HEK293 (cell line): Measurements from ENCODE around the gene ELL.

Experiments
- CTCF ChIA-PET: fragments of 350-600 bp; formaldehyde crosslinking; extraction: SDS; loops from one replicate; lab custom pipeline; 2021; ENCODE audit warnings: antibody characterized with exemption; lab: Yijun Ruan, JAX
- POLR2A ChIA-PET: fragments of 300-600 bp; formaldehyde crosslinking; extraction: SDS; loops from one replicate; lab custom pipeline; 2020; ENCODE audit warnings: antibody characterized with exemption, inconsistent platforms; lab: Yijun Ruan, JAX
- H3K27ac ChIP-seq: fragments of 200-500 bp; sonication (Bioruptor generic); 2 replicates; pipeline ENCODE4 v1.5.1; 2014; ENCODE audit warnings: low read depth, low read length, control low read depth, inconsistent platforms; ENCODE audit errors: extremely low read depth
- H3K36me3 ChIP-seq, 2 experiments: fragments of 200-500 bp in 1 of 2; sonication (Bioruptor generic) in 1 of 2; 1 replicate in 1 of 2; 2 replicates in 1 of 2; pipeline ENCODE4 v1.5.1; 2014 to 2017; ENCODE audit warnings: inconsistent platforms in 2 of 2, low read length in 2 of 2; ENCODE audit not compliant: control insufficient read depth in 2 of 2, insufficient read depth in 1 of 2
- H3K4me1 ChIP-seq: fragments of 200-500 bp; sonication (Bioruptor generic); 2 replicates; pipeline ENCODE4 v1.5.1; 2014; ENCODE audit warnings: mild to moderate bottlenecking, low read length, inconsistent platforms; ENCODE audit not compliant: control insufficient read depth, insufficient read depth
- H3K4me3 ChIP-seq: 2 replicates; pipeline ENCODE4 v1.5.1; 2011; ENCODE audit warnings: low read depth, mild to moderate bottlenecking, control low read depth, low read length, moderate library complexity
- H3K9me3 ChIP-seq: fragments of 200-500 bp; sonication (Bioruptor generic); 2 replicates; pipeline ENCODE4 v1.5.1; 2014; ENCODE audit warnings: low read depth, low read length, inconsistent platforms; ENCODE audit not compliant: control insufficient read depth, insufficient read depth
- BCL11A ChIP-seq: fragments of 450-650 bp; formaldehyde crosslinking; IDR thresholded peaks from 2 replicates; pipeline ENCODE4 v1.5.1; 2016; ENCODE audit warnings: low read depth, missing biosample characterization, missing genetic modification characterization
- BCL6B ChIP-seq: fragments of 450-650 bp; formaldehyde crosslinking; IDR thresholded peaks from 2 replicates; pipeline ENCODE4 v1.5.1; 2017; ENCODE audit warnings: missing biosample characterization, missing genetic modification characterization
- ZIC2 ChIP-seq: fragments of 450-650 bp; formaldehyde crosslinking; IDR thresholded peaks from 2 replicates; pipeline ENCODE4 v1.5.1; 2016; ENCODE audit warnings: missing biosample characterization, missing genetic modification characterization
- ZNF341 ChIP-seq: fragments of 450-650 bp; formaldehyde crosslinking; IDR thresholded peaks from 2 replicates; pipeline ENCODE4; 2016; ENCODE audit warnings: low read depth, missing biosample characterization, missing genetic modification characterization
- ZNF585B ChIP-seq: fragments of 450-650 bp; formaldehyde crosslinking; IDR thresholded peaks from 2 replicates; pipeline ENCODE4 v1.5.1; 2016; ENCODE audit warnings: missing biosample characterization, missing genetic modification characterization
- ZNF664 ChIP-seq: fragments of 450-650 bp; formaldehyde crosslinking; IDR thresholded peaks from 2 replicates; pipeline ENCODE4 v1.5.1; 2016; ENCODE audit warnings: missing biosample characterization, missing genetic modification characterization
- ZSCAN16 ChIP-seq: fragments of 450-650 bp; formaldehyde crosslinking; IDR thresholded peaks from 2 replicates; pipeline ENCODE4 v1.5.1; 2016; ENCODE audit warnings: missing biosample characterization, missing genetic modification characterization
- TF ChIP-seq, protein P1 (sequence below): fragments of 450-650 bp; formaldehyde crosslinking; IDR thresholded peaks from 2 replicates; pipeline ENCODE4 v1.5.1; 2016; ENCODE audit warnings: missing biosample characterization, missing genetic modification characterization, low read depth
- TF ChIP-seq, protein P2 (sequence below): fragments of 450-650 bp; formaldehyde crosslinking; IDR thresholded peaks from 2 replicates; pipeline ENCODE4 v1.5.1; 2016; ENCODE audit warnings: missing biosample characterization, missing genetic modification characterization

The ELL gene

DNA sequence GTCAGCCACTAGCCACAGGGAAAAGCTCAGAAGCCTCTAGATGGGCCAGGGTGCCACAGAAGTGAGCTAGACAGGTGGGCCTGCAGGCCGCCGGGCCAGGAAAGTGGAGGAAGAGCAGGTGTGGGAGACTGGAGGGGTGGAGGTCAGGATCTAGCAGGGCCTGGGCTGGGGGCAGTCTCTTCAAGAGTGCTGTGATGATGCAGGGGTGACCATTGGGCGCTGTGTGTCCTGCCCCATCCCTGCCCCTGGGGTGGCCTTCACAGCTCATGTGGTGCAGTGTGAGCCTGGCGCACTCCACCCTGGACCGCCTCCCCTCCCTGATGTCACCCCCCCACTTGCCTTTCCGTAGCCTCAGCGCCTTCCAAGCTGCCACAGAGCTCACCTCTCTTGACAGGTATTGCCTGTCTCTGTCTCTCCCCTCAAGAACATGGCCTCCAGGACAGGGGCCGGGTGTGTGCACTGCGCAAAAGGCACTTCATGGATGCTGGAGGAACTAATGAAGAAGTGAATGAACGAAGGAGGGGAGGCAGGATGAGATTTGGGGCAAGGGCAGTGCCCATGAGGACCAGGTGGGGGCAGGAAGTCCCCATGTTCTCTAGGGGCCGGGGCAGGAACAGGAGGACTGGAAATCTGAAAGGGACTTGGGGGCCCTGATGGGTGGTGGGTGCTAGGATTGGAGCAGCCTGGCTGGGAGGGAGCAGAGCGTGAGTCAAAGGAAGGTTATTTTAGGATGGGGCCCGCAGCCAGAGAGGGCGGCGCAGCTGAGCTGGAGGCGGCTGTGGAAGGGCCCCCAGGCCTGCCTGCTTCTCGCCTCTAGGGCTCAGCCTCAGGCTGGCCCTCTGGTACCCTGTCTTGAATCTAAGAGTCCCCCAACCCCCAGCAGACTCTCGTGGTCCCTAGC is 96.1 kb downstream of the ELL start (continued):
- TF ChIP-seq BCL6B (tag by site-specific recombination) = no peak

DNA sequence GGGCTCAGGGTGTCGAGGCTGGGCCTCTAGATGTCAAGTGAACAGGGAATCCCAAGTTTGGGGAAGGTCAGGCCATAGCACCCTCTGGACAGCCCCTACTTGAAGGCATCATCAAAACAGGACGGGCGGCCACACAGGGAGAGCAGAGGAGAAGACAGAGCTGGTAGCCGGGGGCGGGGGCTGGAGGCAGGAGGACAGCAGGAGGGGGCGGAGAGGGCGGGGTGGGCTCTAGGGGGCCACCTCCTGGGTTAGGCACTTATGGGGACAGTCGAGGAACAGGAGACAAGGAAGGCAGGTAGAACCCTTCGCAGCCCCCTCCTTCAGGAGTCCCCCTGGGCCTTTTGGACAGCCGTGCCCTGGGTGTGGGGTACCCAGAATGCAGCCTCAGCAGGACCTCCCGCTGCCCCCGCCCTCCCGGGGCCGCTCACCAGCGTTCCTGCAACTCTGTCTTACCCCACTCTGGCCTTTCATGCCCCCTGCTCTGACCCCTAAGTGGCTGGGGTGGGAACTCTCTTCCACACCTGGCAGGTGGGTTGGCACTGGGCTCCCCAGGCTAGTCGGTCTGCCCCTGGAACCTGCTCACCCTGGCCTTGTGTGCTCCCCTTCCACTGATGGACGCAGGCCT is 96.9 kb downstream of the ELL start:
- TF ChIP-seq, protein P1, sequence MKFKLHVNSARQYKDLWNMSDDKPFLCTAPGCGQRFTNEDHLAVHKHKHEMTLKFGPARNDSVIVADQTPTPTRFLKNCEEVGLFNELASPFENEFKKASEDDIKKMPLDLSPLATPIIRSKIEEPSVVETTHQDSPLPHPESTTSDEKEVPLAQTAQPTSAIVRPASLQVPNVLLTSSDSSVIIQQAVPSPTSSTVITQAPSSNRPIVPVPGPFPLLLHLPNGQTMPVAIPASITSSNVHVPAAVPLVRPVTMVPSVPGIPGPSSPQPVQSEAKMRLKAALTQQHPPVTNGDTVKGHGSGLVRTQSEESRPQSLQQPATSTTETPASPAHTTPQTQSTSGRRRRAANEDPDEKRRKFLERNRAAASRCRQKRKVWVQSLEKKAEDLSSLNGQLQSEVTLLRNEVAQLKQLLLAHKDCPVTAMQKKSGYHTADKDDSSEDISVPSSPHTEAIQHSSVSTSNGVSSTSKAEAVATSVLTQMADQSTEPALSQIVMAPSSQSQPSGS (tag by site-specific recombination) = no peak
- TF ChIP-seq ZIC2 (tag by site-specific recombination) = peak; percentile 30
- H3K9me3 ChIP-seq = no peaks in the 10 kb centered on the region
- POLR2A ChIA-PET = interaction anchor here (0.6 to 1.6 kb wide), 4 partner anchors 9 to 144 kb away, joined by 4 to 6 read pairs (median 5); partner anchors contain the start of genes ISYNA1 and JUND
- peaks cover 14% of the 10 kb centered on the region for H3K4me1 ChIP-seq
- H3K36me3 ChIP-seq = no peaks in the 10 kb centered on the region
- CTCF ChIA-PET = interaction anchor here (0.8 to 1.0 kb wide), 2 partner anchors 145 to 147 kb away, joined by 3 read pairs; no protein-coding TSS in a partner anchor
- no peak overlapping the region for H3K27ac ChIP-seq
- no peak overlapping the region for H3K4me3 ChIP-seq

DNA sequence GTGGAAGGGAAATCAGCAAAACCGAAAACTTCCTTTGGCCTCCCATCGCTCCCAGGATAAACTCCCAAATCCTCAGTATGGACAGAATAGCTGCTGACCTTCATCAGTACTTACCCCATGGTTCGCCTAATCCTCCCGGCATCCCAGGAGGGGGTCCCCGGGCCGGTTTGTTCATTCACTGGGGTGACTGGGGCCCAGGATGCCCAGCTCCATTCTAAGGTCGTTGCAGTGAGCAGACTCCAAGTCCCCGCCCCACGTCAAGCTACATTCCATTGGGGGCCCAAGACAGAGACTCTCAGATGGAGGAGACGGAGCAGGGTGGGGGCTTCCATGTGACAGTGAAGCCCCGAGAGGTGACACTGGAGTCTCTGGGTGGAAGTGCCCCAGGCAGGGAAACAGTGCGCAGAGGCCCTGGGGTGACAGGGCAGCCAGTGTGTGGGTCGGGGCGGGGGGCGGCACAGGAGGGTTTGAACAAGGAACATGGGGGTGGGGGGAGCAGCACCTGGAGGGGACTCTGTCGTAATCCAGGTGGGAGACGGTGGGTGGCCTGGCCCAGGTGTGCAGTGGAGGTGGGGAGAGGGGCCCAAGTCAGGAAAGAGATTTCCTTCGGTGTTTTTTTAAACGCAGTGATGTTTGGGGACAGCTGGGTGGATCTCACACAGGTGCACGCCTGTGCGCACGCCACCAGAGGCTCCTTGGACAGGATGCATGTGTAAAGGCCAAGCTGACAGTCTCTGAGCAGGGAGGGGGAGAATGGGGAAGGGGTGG is 97.6 kb downstream of the ELL start:
- POLR2A ChIA-PET = interaction anchor here (1.6 kb wide), 1 partner anchor 143 kb away, joined by 5 read pairs; the partner anchor contains the start of gene JUND
- H3K4me1 ChIP-seq = peaks cover 8% of the 10 kb centered on the region

DNA sequence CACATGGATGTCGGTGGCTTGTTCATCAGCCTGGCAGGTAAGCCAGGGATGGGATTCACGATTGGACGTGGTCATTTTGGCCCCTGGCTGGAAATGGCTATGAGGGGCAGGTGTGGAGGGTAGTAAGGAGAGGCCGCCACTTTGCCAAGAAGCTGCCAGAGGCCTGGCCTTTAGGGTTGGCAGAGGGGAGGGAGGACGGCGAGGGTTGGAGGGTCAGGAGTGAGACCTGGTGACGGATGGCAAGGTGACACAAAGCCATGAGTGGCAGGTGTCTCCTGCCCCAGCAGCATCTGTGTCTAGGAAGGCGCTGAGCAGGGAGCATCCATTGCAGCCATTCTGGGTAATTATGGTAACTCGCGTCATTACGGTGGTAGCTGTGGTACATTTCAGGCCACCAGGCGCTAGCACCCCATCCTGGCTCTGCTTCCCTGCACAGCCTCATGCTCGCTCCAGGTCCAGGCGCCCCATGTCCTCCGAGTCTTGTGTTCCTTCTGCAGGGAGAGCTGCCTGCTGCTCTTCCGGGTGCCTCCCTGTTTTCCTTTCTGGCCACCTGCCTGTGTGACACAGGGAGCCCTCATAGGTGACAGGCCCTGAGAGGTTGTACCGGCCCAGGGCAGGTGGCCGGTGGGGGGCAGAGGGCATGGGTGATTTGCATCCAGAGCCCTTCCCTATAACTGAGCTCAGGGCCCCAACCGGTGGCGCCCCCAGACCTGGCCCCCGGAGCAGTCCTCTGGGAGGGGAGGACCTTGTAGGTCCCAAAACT is 98.4 kb downstream of the ELL start:
- H3K36me3 ChIP-seq = no peaks in the 10 kb centered on the region
- no peak for TF ChIP-seq ZSCAN16 (tag by site-specific recombination)
- peak; percentile 85 for TF ChIP-seq ZNF341 (tag by site-specific recombination)
- ChIA-PET CTCF (interaction anchor here (0.6 to 2.2 kb wide), 2 partner anchors 74 to 179 kb away, joined by 3 to 10 read pairs; no protein-coding TSS in a partner anchor), POLR2A (interaction anchor here (1.6 kb wide), 1 partner anchor 142 kb away, joined by 5 read pairs; the partner anchor contains the start of gene JUND)
- H3K4me1 ChIP-seq = peaks cover 4% of the 10 kb centered on the region; the same call in 1 of the 2 replicates
- H3K9me3 ChIP-seq = no peaks in the 10 kb centered on the region
- no peak overlapping the region for H3K4me3 ChIP-seq
- no peak overlapping the region for H3K27ac ChIP-seq

More for the DNA sequence above, 97.6 kb downstream of the ELL start:
- Histone ChIP-seq H3K4me3 (no peak overlapping the region), H3K27ac (no peak overlapping the region), H3K36me3 (no peaks in the 10 kb centered on the region), H3K9me3 (no peaks in the 10 kb centered on the region)
- CTCF ChIA-PET = interaction anchor here (0.6 to 0.8 kb wide), 2 partner anchors 146 to 180 kb away, joined by 3 read pairs; no protein-coding TSS in a partner anchor
- no peak for TF ChIP-seq BCL11A (tag by site-specific recombination)
- TF ChIP-seq ZNF664 (tag by site-specific recombination) = no peak
- TF ChIP-seq, protein P2, sequence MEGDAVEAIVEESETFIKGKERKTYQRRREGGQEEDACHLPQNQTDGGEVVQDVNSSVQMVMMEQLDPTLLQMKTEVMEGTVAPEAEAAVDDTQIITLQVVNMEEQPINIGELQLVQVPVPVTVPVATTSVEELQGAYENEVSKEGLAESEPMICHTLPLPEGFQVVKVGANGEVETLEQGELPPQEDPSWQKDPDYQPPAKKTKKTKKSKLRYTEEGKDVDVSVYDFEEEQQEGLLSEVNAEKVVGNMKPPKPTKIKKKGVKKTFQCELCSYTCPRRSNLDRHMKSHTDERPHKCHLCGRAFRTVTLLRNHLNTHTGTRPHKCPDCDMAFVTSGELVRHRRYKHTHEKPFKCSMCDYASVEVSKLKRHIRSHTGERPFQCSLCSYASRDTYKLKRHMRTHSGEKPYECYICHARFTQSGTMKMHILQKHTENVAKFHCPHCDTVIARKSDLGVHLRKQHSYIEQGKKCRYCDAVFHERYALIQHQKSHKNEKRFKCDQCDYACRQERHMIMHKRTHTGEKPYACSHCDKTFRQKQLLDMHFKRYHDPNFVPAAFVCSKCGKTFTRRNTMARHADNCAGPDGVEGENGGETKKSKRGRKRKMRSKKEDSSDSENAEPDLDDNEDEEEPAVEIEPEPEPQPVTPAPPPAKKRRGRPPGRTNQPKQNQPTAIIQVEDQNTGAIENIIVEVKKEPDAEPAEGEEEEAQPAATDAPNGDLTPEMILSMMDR (tag by site-specific recombination) = no peak
- no peak for TF ChIP-seq ZNF585B (tag by site-specific recombination)
- TF ChIP-seq, all 188 proteins: peak for 0
